HG03097 (cell line): ENCODE data around the gene CFAP92.

Experiments
- ATAC-seq: cut with Tn5 transposase; IDR thresholded peaks from one replicate; pipeline ENCODE4 v1.9.1; 2021; ENCODE audit not compliant: unreplicated experiment, low FRiP score

The CFAP92 gene

GRCh38 chr3:129025691-129026435, 32.0 kb upstream of the CFAP92 start:
- no peak for ATAC-seq

DNA sequence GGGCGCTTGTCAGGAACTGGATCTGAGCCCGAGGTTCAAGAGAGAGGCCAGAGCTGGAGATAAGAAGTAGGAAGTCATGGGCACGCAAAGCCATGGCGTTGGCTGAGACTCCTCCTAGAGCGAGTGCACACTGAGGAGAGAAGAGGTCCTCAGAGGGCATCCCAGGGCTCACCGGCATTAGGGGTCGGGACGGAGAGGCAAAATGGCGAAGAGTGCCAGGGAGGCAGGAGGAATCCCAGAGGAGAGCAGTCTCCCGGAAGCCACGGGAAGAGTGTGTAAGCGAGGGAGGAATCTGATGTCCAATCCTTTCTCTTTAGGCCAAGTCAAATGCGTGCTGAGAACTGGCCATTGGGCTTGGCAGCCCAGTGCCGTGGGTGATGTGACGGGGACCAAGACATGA, 31.2 kb upstream of the CFAP92 start:
- ATAC-seq, result no peak

DNA sequence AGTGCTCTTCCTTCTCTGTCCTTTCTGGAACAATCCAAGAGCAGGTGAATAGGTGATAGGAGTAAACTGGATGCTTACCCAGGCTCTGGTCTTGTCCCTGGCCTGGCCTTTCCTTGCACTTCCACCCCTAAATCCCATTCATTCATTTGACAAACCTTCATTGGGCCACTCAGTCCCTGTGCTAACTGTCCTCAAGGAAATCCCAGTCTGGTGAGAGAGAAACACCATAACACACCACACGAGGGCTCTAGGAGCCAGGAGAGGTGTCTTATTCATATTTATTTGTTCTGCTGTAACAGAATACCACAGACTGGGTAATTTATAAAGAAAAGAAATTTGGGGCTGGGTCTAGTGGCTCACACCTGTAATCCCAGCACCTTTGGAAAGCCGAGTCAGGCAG, 30.0 kb upstream of the CFAP92 start:
- no peak for ATAC-seq

DNA sequence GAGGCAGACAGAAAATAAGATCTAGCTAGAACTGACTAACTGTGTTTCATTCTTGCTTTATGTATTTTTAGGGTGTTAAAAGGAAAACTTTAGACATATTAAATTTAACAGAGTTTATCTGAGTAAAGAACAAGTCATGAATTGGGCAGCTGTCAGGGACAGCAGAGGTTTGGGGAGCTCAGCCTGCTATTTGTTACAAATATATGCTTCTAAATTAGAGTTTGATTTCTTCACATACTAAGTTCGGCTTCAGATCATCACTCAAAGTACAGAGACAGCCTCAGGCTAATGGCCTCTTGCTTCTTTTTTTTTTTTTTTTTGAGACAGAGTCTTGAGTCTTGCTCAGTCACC, 29.1 kb upstream of the CFAP92 start:
- no peak for ATAC-seq

- ATAC-seq, result no peak
Observed at GRCh38 chr3:129022114-129023007, 28.5 kb upstream of the CFAP92 start.

- ATAC-seq, result no peak
Observed at GRCh38 chr3:129021140-129021551, 27.3 kb upstream of the CFAP92 start.

DNA sequence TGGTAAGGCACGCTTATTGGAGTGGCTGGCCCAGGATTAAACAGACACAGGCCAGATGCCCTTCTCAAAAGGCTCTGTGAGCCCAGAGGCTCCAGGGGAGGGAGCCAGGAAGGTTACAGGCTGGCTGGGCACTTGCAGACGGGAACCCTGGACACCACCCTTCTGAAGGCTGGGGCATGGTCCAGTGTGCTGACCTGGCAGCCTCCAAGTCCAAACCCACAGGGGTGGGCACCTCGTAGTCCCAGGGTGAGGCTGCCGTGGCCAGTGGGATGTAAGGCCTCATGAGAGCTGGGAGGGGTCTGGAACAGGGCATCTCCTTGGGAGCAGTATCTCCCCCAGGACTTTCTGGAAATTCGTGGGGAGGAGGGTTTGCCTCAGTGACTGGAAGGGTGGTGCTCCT, 26.8 kb upstream of the CFAP92 start:
- ATAC-seq, result no peak

GRCh38 chr3:129019266-129019665, 25.4 kb upstream of the CFAP92 start:
- ATAC-seq, result no peak

- ATAC-seq, result no peak
Observed at GRCh38 chr3:129018751-129019150, 24.9 kb upstream of the CFAP92 start.

GRCh38 chr3:129018271-129018670, 24.4 kb upstream of the CFAP92 start:
- no peak for ATAC-seq

- no peak for ATAC-seq
Observed at GRCh38 chr3:129017484-129017899, 23.6 kb upstream of the CFAP92 start.

DNA sequence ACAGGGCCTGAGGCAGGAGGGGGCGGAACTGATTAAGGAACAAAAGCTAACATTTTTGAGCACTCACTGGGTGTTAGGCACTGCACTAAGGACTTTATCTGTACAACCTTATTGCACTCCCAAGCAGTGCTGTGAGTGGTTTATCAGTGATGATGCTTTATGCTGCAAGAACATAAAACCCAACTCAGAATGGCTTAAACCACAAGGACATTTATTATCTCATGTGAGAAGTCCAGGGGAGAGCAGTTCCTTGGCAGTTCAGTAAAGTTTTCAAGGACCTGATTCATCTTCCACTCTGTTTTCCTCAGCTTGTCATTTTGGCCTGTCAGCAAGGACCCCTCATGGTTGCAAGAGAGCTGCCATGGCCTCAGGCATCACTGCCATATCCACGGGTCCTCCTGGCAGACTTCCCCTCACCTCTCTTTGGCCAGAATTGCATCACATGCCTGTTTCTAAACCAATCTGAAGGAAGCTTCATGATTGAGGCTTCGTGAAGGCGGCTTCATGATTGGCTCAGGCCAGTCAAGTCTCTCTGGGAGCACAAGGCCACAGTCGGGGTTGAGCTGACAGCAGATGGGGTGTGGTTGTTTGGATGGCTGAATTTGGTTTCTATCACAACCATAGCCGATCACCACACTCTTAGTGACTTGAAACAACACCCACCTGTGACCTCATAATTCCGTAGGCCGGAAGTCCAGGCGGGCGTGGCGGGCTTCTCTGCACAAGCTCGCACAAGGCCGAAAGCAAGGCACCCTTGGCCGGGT, 23.0 kb upstream of the CFAP92 start:
- ATAC-seq, result no peak

- ATAC-seq, result peak; percentile 51
Observed at GRCh38 chr3:129016356-129016719, 22.5 kb upstream of the CFAP92 start.

GRCh38 chr3:129015388-129016105, 21.7 kb upstream of the CFAP92 start:
- ATAC-seq, result no peak

- ATAC-seq, result no peak
Observed at GRCh38 chr3:129014793-129015345, 21.0 kb upstream of the CFAP92 start.

- ATAC-seq, result no peak
Observed at GRCh38 chr3:129014148-129014547, 20.3 kb upstream of the CFAP92 start.

DNA sequence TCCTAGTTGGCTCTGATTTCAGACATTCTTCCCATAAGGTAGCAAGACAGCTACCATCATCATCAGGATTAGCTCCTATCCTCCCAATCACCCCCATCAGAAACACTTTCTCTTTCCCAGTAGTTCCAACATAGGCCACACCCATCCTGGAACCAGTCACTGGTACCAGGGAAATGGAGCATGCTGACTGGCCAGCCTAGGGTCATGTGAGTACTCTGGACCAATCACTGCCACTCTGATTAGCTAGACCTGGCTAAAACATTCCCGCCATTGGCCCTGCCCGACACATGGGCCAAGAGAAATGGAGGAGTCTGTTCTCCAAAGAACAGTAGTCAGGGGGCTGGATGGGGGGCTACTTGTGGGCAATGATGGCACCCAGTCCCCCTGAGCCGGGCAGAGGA, 19.6 kb upstream of the CFAP92 start:
- no peak for ATAC-seq

- ATAC-seq, result no peak
Observed at GRCh38 chr3:129010310-129010956, 16.6 kb upstream of the CFAP92 start.

GRCh38 chr3:129009266-129009665, 15.4 kb upstream of the CFAP92 start:
- ATAC-seq, result no peak

DNA sequence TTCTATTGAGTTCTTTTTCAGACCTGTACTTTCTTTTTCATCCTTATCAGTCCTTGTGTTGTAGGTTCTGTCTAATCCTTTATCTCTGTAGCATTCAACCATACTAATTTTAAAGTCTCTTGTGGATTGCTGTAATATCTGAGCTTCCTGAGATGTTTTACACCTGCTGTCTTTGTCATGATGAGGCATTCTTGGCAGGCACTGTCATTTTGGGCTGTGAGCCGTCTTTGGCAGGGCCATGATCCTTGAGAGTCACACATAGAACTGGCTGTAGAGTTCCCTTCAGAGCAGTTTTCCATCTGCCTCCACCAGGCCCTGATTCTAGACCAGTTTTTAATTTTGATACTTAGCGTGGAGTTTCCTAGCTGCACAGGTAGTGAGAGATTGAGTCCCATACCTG, 13.9 kb upstream of the CFAP92 start:
- ATAC-seq, result no peak
